ES-I3 (cell line): ENCODE measurements around the gene FGFR3.

ENCODE experiments used
- H3K36me3 ChIP-seq: 2 replicates; pipeline ENCODE4 v1.6.1; 2013; ENCODE audit warnings: mild to moderate bottlenecking, low read length, control low read depth, moderate library complexity; ENCODE audit not compliant: insufficient read depth
- H3K4me1 ChIP-seq: 2 replicates; pipeline ENCODE4 v1.6.1; 2013; ENCODE audit warnings: mild to moderate bottlenecking, control low read depth, low read length; ENCODE audit not compliant: insufficient read depth
- H3K9ac ChIP-seq: 2 replicates; pipeline ENCODE4 v1.6.1; 2013; ENCODE audit warnings: low read depth, mild to moderate bottlenecking, low read length, moderate library complexity
- H3K9me3 ChIP-seq: 2 replicates; pipeline ENCODE4 v1.6.1; 2013; ENCODE audit warnings: mild to moderate bottlenecking, low read length, moderate library complexity; ENCODE audit not compliant: control insufficient read depth, insufficient read depth

FGFR3 gene

DNA sequence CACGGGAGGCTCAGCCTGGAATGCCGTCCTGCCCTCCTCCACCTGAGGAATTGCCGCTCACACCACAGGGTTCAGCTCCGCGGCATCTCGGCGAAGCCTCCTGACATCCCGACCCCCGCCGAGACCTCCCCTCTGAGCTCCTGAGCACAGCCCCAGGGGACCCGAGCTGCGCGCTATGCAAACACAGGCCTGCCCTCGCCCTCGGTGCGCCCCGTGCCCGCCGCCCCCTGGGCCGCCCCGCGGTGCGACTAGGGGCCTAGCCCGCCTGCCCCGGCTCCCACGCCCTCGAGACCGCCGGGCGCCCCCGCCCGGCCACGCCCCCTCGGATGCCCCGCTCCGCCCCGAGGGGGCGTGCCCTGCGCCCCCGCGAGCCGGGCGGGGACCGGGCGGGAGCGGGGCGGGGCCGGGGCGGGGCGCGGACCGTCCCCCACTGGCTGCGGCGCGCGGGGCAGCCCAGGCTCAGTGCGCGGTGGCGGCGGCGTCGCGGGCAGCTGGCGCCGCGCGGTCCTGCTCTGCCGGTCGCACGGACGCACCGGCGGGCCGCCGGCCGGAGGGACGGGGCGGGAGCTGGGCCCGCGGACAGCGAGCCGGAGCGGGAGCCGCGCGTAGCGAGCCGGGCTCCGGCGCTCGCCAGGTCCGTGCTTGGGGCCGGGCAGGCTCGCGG lies at the start of gene FGFR3:
Gene FGFR3 (plus strand): TSS at position 462 of the 664 bp plus-strand sequence. CDS start 642 bp downstream, outside the sequence.
- Histone ChIP-seq H3K9ac (peak within 1 kb of the TSS; percentile 69), H3K9me3 (no peaks in the 10 kb centered on the region), H3K36me3 (no peaks in the 10 kb centered on the region), H3K4me1 (peaks cover 2% of the 10 kb centered on the region; the same call in 1 of the 2 replicates)

- H3K9me3 ChIP-seq = peaks cover 3% of the 10 kb centered on the region; the same call in 1 of the 2 replicates
- H3K9ac ChIP-seq = no peak overlapping the region
- H3K4me1 ChIP-seq = no peaks in the 10 kb centered on the region
- H3K36me3 ChIP-seq = peaks cover 33% of the 10 kb centered on the region
These were observed 49.5 kb upstream of the FGFR3 start for GRCh38 chr4:1743551-1743950.

- Histone ChIP-seq H3K36me3 (peaks cover 28% of the 10 kb centered on the region), H3K4me1 (no peaks in the 10 kb centered on the region), H3K9ac (no peak overlapping the region), H3K9me3 (no peaks in the 10 kb centered on the region)
These were observed 49.1 kb upstream of the FGFR3 start for GRCh38 chr4:1743975-1744374.

- Histone ChIP-seq H3K36me3 (peaks cover 27% of the 10 kb centered on the region), H3K4me1 (no peaks in the 10 kb centered on the region)
These were observed 48.5 kb upstream of the FGFR3 start for GRCh38 chr4:1744552-1744951.

DNA sequence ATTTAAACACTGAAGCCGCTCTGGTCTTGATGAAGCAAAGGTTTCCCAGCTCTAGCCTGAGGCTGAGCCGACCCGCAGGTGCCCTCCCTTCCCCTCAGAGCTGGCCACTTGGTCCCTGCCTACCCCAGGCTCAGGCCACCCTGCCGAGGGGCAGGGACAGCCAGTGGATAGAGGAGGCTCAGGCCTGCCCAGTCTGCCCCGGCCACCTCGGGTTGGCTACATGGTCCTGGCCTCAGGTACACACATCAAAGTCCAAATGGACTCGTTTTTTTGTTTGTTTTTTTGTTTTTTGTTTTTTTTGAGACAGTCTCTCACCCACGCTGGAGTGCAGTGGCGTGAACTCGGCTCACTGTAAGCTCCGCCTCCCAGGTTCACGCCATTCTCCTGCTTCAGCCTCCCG lies 47.9 kb upstream of the FGFR3 start:
- Histone ChIP-seq H3K36me3 (peaks cover 25% of the 10 kb centered on the region), H3K4me1 (no peaks in the 10 kb centered on the region), H3K9me3 (no peaks in the 10 kb centered on the region), H3K9ac (no peak overlapping the region)

More at GRCh38 chr4:1744552-1744951, 48.5 kb upstream of the FGFR3 start:
- Histone ChIP-seq H3K9me3 (no peaks in the 10 kb centered on the region), H3K9ac (no peak overlapping the region)

DNA sequence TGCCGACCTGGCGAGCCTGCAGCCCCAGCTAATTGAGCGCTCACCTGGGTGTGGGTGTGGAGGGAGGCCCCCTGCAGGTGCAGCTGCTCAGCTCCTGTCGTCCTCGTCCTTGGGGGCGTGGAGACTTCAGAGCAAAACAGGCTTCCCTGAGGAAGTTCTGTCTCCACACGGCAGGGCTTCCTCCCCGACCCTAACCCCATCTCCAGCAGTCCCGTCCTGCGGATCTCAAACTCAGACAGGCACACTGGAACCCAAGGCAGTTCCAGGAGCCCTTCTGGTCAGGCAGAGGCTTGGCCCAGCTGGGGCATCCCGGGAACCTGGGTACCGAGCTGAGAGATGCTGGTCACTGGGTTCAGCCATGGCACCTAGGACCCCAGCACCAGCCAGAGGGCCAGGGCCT lies 47.4 kb upstream of the FGFR3 start:
- Histone ChIP-seq H3K36me3 (peaks cover 20% of the 10 kb centered on the region), H3K4me1 (no peaks in the 10 kb centered on the region), H3K9me3 (no peaks in the 10 kb centered on the region), H3K9ac (no peak overlapping the region)

DNA sequence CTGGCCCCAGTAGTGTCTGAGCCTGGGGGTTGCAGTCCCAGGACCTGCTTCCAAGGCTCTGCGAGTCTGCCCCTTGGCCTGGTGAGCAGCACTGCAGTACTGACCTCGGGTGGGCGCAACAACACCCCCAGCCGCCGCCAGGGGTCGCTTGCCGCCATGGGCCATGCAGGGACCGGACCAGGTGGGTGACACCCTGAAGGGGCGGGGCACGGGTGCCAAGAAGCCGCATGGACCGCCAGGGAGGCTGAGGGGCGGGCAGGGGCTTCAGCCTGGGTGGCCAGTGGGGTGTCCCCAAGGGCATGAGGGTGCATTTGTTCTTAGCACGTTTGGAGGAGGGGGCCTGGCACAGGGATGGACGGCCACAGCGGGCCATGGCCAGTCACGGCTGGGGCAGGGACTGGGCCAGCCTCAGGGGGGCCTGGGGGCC lies 46.8 kb upstream of the FGFR3 start:
- Histone ChIP-seq H3K4me1 (no peaks in the 10 kb centered on the region), H3K9ac (no peak overlapping the region), H3K36me3 (peaks cover 18% of the 10 kb centered on the region), H3K9me3 (no peaks in the 10 kb centered on the region)

GRCh38 chr4:1746919-1747602 lies 46.0 kb upstream of the FGFR3 start:
- Histone ChIP-seq H3K4me1 (peaks cover 4% of the 10 kb centered on the region), H3K36me3 (peaks cover 10% of the 10 kb centered on the region), H3K9me3 (no peaks in the 10 kb centered on the region), H3K9ac (no peak overlapping the region)

GRCh38 chr4:1747603-1747967 lies 45.5 kb upstream of the FGFR3 start:
- no peaks in the 10 kb centered on the region for H3K9me3 ChIP-seq
- no peak overlapping the region for H3K9ac ChIP-seq
- peaks cover 10% of the 10 kb centered on the region for H3K4me1 ChIP-seq
- H3K36me3 ChIP-seq = peaks cover 9% of the 10 kb centered on the region

GRCh38 chr4:1748465-1748995 lies 44.6 kb upstream of the FGFR3 start:
- Histone ChIP-seq H3K4me1 (peaks cover 13% of the 10 kb centered on the region), H3K36me3 (peaks cover 8% of the 10 kb centered on the region), H3K9ac (peak overlapping the region; percentile 13; the same call in 1 of the 2 replicates), H3K9me3 (no peaks in the 10 kb centered on the region)

GRCh38 chr4:1749370-1749769 lies 43.7 kb upstream of the FGFR3 start:
- Histone ChIP-seq H3K4me1 (peaks cover 13% of the 10 kb centered on the region), H3K36me3 (no peaks in the 10 kb centered on the region; the same call in 1 of the 2 replicates), H3K9ac (no peak overlapping the region), H3K9me3 (no peaks in the 10 kb centered on the region)

GRCh38 chr4:1749826-1750225 lies 43.3 kb upstream of the FGFR3 start:
- Histone ChIP-seq H3K9me3 (no peaks in the 10 kb centered on the region), H3K36me3 (no peaks in the 10 kb centered on the region; the same call in 1 of the 2 replicates)

GRCh38 chr4:1750381-1751154 lies 42.5 kb upstream of the FGFR3 start:
- Histone ChIP-seq H3K9me3 (no peaks in the 10 kb centered on the region), H3K9ac (no peak overlapping the region), H3K36me3 (no peaks in the 10 kb centered on the region), H3K4me1 (peaks cover 13% of the 10 kb centered on the region)

More at GRCh38 chr4:1749826-1750225, 43.3 kb upstream of the FGFR3 start:
- H3K9ac ChIP-seq = no peak overlapping the region
- peaks cover 13% of the 10 kb centered on the region for H3K4me1 ChIP-seq

DNA sequence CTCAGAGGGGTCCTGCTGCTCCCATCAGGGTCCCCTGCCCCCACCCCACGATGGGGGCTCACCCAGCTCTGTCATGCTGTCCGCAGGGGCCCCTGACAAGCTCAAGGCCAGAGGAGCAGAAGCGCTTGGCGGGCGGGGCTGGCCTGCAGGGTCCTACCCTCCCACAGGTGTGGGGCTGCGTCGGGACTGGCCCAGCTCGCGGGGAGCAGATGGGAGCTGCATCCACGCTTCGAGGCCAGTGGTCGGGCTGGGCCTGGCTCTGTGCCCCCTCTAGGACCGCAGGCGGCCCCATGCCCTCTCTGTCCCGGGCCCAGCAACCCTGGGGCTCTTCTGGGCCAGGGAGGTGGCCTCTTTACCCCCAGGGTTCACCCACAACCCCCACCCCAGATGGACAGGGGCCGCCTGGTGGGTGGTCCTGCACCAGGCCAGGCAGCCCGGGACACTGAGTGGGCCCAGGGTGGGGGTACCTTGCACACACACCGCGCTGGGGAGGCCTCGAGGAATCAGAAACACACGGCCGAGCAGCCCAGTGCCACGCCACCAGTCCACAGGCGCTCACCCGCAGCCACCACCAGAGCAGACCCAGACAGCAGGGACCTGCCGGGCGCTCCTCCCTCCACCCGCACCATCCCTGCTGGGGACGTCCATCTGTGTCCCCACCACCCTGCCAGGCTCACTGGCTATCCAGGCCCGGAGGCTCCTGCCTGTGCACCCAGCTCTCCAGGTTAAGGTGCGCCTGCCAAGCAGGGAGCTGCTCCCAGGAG lies 41.8 kb upstream of the FGFR3 start:
- Histone ChIP-seq H3K9me3 (no peaks in the 10 kb centered on the region), H3K36me3 (no peaks in the 10 kb centered on the region), H3K9ac (no peak overlapping the region), H3K4me1 (peaks cover 13% of the 10 kb centered on the region)
